Loucy (cell line): ENCODE results near the gene ZNF579.

Experiments
- H2AFZ ChIP-seq: fragments of 200-600 bp; sonication (generic); 2 replicates; pipeline ENCODE4 v1.6.0; 2016; ENCODE audit warnings: antibody characterized with exemption, mild to moderate bottlenecking, low read length, moderate library complexity
- H3F3A ChIP-seq: fragments of 200-600 bp; 2 replicates; pipeline ENCODE4 v1.6.0; 2016; ENCODE audit warnings: antibody characterized with exemption, low read depth, mild to moderate bottlenecking
- H3K27me3 ChIP-seq: fragments of 200-600 bp; sonication (generic); 2 replicates; pipeline ENCODE4 v1.6.1; 2014; ENCODE audit warnings: low read length, mild to moderate bottlenecking; ENCODE audit not compliant: insufficient read depth, poor library complexity, severe bottlenecking
- H3K36me3 ChIP-seq: fragments of 200-600 bp; sonication (generic); 2 replicates; pipeline ENCODE4 v1.6.1; 2016; ENCODE audit warnings: low read length; ENCODE audit not compliant: insufficient read depth
- H3K4me1 ChIP-seq: fragments of 200-600 bp; sonication (generic); 2 replicates; pipeline ENCODE4 v1.5.1; 2014; ENCODE audit warnings: low read length, mild to moderate bottlenecking; ENCODE audit not compliant: insufficient read depth, poor library complexity, severe bottlenecking
- H3K4me2 ChIP-seq: fragments of 200-600 bp; sonication (generic); 2 replicates; pipeline ENCODE4 v1.6.0; 2014; ENCODE audit warnings: antibody characterized with exemption, low read length, low read depth, mild to moderate bottlenecking; ENCODE audit not compliant: poor library complexity, severe bottlenecking
- H3K4me3 ChIP-seq: fragments of 200-600 bp; sonication (generic); 2 replicates; pipeline ENCODE4 v1.5.1; 2014; ENCODE audit warnings: low read length, mild to moderate bottlenecking, mixed read lengths; ENCODE audit not compliant: poor library complexity, severe bottlenecking
- H3K79me2 ChIP-seq: fragments of 200-600 bp; sonication (generic); 2 replicates; pipeline ENCODE4 v1.6.1; 2014; ENCODE audit warnings: low read length; ENCODE audit not compliant: insufficient read depth
- H3K9ac ChIP-seq: fragments of 200-600 bp; sonication (generic); 2 replicates; pipeline ENCODE4 v1.6.0; 2014; ENCODE audit warnings: mild to moderate bottlenecking, low read depth, low read length, moderate library complexity; ENCODE audit not compliant: poor library complexity, severe bottlenecking
- H3K9me2 ChIP-seq: fragments of 200-600 bp; sonication (generic); replicated peaks from 2 replicates; pipeline ENCODE4 v1.6.1; 2016; ENCODE audit warnings: low read depth, low read length, mixed read lengths
- H3K9me3 ChIP-seq: fragments of 200-600 bp; sonication (generic); 2 replicates; pipeline ENCODE4 v1.6.1; 2014; ENCODE audit warnings: mild to moderate bottlenecking, antibody characterized with exemption, low read length, low read depth; ENCODE audit not compliant: insufficient read depth
- H4K20me1 ChIP-seq: fragments of 200-600 bp; sonication (generic); 2 replicates; pipeline ENCODE4 v1.6.0; 2014; ENCODE audit warnings: antibody characterized with exemption, low read length, mild to moderate bottlenecking; ENCODE audit not compliant: insufficient read depth, poor library complexity, severe bottlenecking
- CTCF ChIP-seq: fragments of 200-600 bp; sonication (generic); conservative IDR thresholded peaks from 2 replicates; pipeline ENCODE4 v1.5.1; 2014; ENCODE audit warnings: mild to moderate bottlenecking, antibody characterized with exemption, low read length
- EZH2phosphoT487 ChIP-seq: fragments of 200-600 bp; IDR thresholded peaks from 2 replicates; pipeline ENCODE4 v1.6.1; 2018; ENCODE audit warnings: antibody characterized with exemption, mild to moderate bottlenecking, moderate library complexity, borderline replicate concordance

The ZNF579 gene

GRCh38 chr19:55624109-55625003 lies 43.7 kb upstream of the ZNF579 start, which contains the start of gene ZNF784:
Gene ZNF784 (minus strand): TSS chr19:55624566. CDS start chr19:55624561, 5 bp downstream.
- Histone ChIP-seq H3F3A (no peaks in the 10 kb centered on the region), H3K9me3 (no peaks in the 10 kb centered on the region), H3K79me2 (0 out of 2 replicates have a peak, but pooled peaks cover 7% of the 10 kb centered on the region), H4K20me1 (peaks cover 6% of the 10 kb centered on the region), H3K4me1 (peaks cover 16% of the 10 kb centered on the region), H3K36me3 (no peaks in the 10 kb centered on the region), H3K9ac (peak within 1 kb of the TSS; percentile 69), H3K9me2 (no peaks in the 10 kb centered on the region), H2AFZ (peak within 1 kb of the TSS; percentile 79), H3K27me3 (no peaks in the 10 kb centered on the region), H3K4me2 (peak within 1 kb of the TSS; percentile 80), H3K4me3 (peak within 1 kb of the TSS; percentile 76)
- TF ChIP-seq EZH2phosphoT487 (no peak), CTCF (no peak)

GRCh38 chr19:55623561-55623960 lies 42.9 kb upstream of the ZNF579 start:
- peak overlapping the region; percentile 66 for H3K4me2 ChIP-seq
- H3F3A ChIP-seq, result no peaks in the 10 kb centered on the region
- no peaks in the 10 kb centered on the region for H3K27me3 ChIP-seq
- peaks cover 16% of the 10 kb centered on the region for H3K4me1 ChIP-seq
- H3K4me3 ChIP-seq, result peak overlapping the region; percentile 76
- H3K79me2 ChIP-seq, result 0 out of 2 replicates have a peak, but pooled peaks cover 7% of the 10 kb centered on the region
- no peaks in the 10 kb centered on the region for H3K36me3 ChIP-seq
- no peaks in the 10 kb centered on the region for H3K9me2 ChIP-seq
- H3K9me3 ChIP-seq, result no peaks in the 10 kb centered on the region
- peaks cover 6% of the 10 kb centered on the region for H4K20me1 ChIP-seq
- H2AFZ ChIP-seq, result no peak overlapping the region
- H3K9ac ChIP-seq, result no peak overlapping the region
- TF ChIP-seq EZH2phosphoT487 (no peak), CTCF (no peak)

GRCh38 chr19:55623130-55623529 lies 42.5 kb upstream of the ZNF579 start:
- Histone ChIP-seq H3K79me2 (0 out of 2 replicates have a peak, but pooled peaks cover 7% of the 10 kb centered on the region), H3F3A (no peaks in the 10 kb centered on the region), H3K9ac (no peak overlapping the region), H3K4me1 (peaks cover 16% of the 10 kb centered on the region), H4K20me1 (peaks cover 6% of the 10 kb centered on the region), H3K9me3 (no peaks in the 10 kb centered on the region), H3K36me3 (no peaks in the 10 kb centered on the region), H3K4me2 (peak overlapping the region; percentile 66), H3K27me3 (no peaks in the 10 kb centered on the region), H3K9me2 (no peaks in the 10 kb centered on the region), H2AFZ (no peak overlapping the region), H3K4me3 (no peak overlapping the region)
- TF ChIP-seq CTCF, result no peak
- no peak for TF ChIP-seq EZH2phosphoT487
